Vagina (tissue), 2 donors: ENCODE measurements around the gene PIAS4. TPM values are rescaled to one million over a fixed set of nuclear protein-coding genes. Genes with fewer than 3 reads are reported as not detected.

Source experiments
- DNase-seq, 2 donors: peaks; one replicate each; pipeline ENCODE4 v3.0.0-alpha.2; 2017; ENCODE audit errors: extremely low spot score in 2 of 2
- H3K27ac ChIP-seq: fragments of 200-600 bp; sonication (generic); one replicate; pipeline ENCODE4 v1.5.1; 2019
- H3K27me3 ChIP-seq: fragments of 200-600 bp; sonication (generic); one replicate; pipeline ENCODE4 v1.5.1; 2019
- H3K36me3 ChIP-seq, 2 donors: fragments of 200-600 bp; sonication (generic); one replicate each; pipeline ENCODE4 v1.5.1; 2017 to 2019
- H3K4me1 ChIP-seq: fragments of 200-600 bp; sonication (generic); one replicate; pipeline ENCODE4 v1.5.1; 2019
- H3K4me3 ChIP-seq, 2 donors: fragments of 200-600 bp; sonication (generic); 1 replicate in 1 of 2; 2 replicates in 1 of 2; pipeline ENCODE4 v1.5.1; 2016 to 2019
- H3K9me3 ChIP-seq: fragments of 200-600 bp; sonication (generic); one replicate; pipeline ENCODE4 v1.5.1; 2019
- CTCF ChIP-seq, 3 experiments: fragments of 450-650 bp in 2 of 3; fragments of 200-600 bp in 1 of 3; sonication (generic) in 1 of 3; IDR thresholded peaks; one replicate each; pipeline ENCODE4 v1.5.1; 2017 to 2019; ENCODE audit warnings: antibody characterized with exemption in 3 of 3, mild to moderate bottlenecking in 2 of 3, moderate library complexity in 2 of 3
- POLR2A ChIP-seq, 2 donors: fragments of 450-650 bp; IDR thresholded peaks; one replicate each; pipeline ENCODE4 v1.6.1; 2017; ENCODE audit warnings: antibody characterized with exemption in 2 of 2, mild to moderate bottlenecking in 2 of 2, moderate library complexity in 2 of 2
- POLR2AphosphoS5 ChIP-seq, 2 donors: sonication (generic); formaldehyde crosslinking; IDR thresholded peaks; one replicate each; pipeline ENCODE4 v1.9.0; 2017; ENCODE audit warnings: antibody characterized with exemption in 2 of 2, mild to moderate bottlenecking in 2 of 2, low read depth in 1 of 2; ENCODE audit not compliant: insufficient read depth in 1 of 2
- intact Hi-C: fragments of 100-400 bp; cut with DNase I; formaldehyde crosslinking; loops from one replicate; pipeline ENCODE4 v1.15.1; 2023
- total RNA-seq: library from RNA; depleted of rRNA; stranded (reverse); fragments of >200 nt; gene quantifications from one replicate; pipeline ENCODE4 v1.2.3, GENCODE V29; 2016

PIAS4 gene
- total RNA-seq, 1 donor from 2014 or later = 14.0 TPM

GRCh38 chr19:4059891-4060620 is 52.5 kb downstream of the PIAS4 start:
- H3K27me3 ChIP-seq = no peaks in the 10 kb centered on the region
- no peaks in the 10 kb centered on the region for H3K9me3 ChIP-seq
- H3K36me3 ChIP-seq = peaks cover 0 to 1% of the 10 kb centered on the region in 2 donors
- H3K4me3 ChIP-seq = peak overlapping the region; percentile 44 to 70
- intact Hi-C loops = loop anchor here (5.0 kb wide), 1 partner anchor 53 kb away; the partner anchor contains the start of gene PIAS4
- H3K27ac ChIP-seq = peak overlapping the region; percentile 100
- peak in 1 of 2 donors; percentile 87 for DNase-seq
- TF ChIP-seq POLR2AphosphoS5 (IDR thresholded peaks at IDR 0.05; ENCODE audit: insufficient read depth in 1 of 2, low read depth in 1 of 2) (peak; percentile 23 to 80), POLR2A (IDR thresholded peaks at IDR 0.05) (no peak)
- H3K4me1 ChIP-seq = peaks cover 69% of the 10 kb centered on the region

GRCh38 chr19:4060621-4061177 is 53.2 kb downstream of the PIAS4 start:
- TF ChIP-seq POLR2AphosphoS5 (IDR thresholded peaks at IDR 0.05; ENCODE audit: insufficient read depth in 1 of 2, low read depth in 1 of 2) (no peak), CTCF (IDR thresholded peaks at IDR 0.05) (no peak), POLR2A (IDR thresholded peaks at IDR 0.05) (no peak)
- no peak for DNase-seq
- Histone ChIP-seq H3K4me1 (peaks cover 69% of the 10 kb centered on the region), H3K36me3 (no peaks in the 10 kb centered on the region), H3K4me3 (peak overlapping the region; percentile 44 to 70), H3K27ac (peak overlapping the region; percentile 100), H3K9me3 (no peaks in the 10 kb centered on the region), H3K27me3 (no peaks in the 10 kb centered on the region)
- intact Hi-C loops = loop anchor here (5.0 kb wide), 1 partner anchor 53 kb away; the partner anchor contains the start of gene PIAS4

DNA sequence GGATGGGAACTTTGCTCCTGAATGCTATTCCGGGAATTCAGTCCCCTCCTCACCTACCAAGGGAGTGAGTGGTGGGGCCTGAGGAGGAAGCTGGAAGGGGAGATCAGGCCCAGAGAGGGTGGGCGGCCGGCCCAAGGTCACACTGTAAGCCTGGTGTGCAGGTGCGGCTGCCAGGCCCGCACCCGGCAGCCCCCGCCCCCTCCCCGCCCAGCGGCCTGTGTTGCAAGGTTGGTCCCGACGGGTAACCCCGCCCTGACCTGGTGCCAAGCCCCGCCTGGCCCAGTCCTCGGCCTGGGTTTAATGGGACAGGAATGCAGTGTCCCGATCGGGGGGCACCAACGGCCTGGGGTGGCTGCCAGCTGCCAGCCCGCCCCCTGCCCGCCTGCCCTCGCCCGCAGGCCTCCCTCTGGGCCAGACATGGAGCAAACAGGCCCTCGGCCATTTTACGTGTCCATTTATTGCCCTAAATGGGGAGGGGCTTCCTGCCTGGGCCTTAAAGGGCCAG is 53.7 kb downstream of the PIAS4 start:
- peaks cover 69% of the 10 kb centered on the region for H3K4me1 ChIP-seq
- intact Hi-C loops = loop anchor here (5.0 kb wide), 1 partner anchor 54 kb away; the partner anchor contains the start of gene PIAS4
- no peaks in the 10 kb centered on the region for H3K36me3 ChIP-seq
- peak overlapping the region; percentile 100 for H3K27ac ChIP-seq
- H3K27me3 ChIP-seq = no peaks in the 10 kb centered on the region
- DNase-seq = peak in 1 of 2 donors; percentile 90
- peak overlapping the region; percentile 44 to 70 for H3K4me3 ChIP-seq
- no peaks in the 10 kb centered on the region for H3K9me3 ChIP-seq
- TF ChIP-seq POLR2AphosphoS5 (IDR thresholded peaks at IDR 0.05; ENCODE audit: insufficient read depth in 1 of 2, low read depth in 1 of 2) (peak; percentile 62 to 86), CTCF (IDR thresholded peaks at IDR 0.05) (no peak), POLR2A (IDR thresholded peaks at IDR 0.05) (peak in 1 of 2 donors; percentile 5)

- H3K4me3 ChIP-seq = peak overlapping the region; percentile 44 to 70
These were observed 54.3 kb downstream of the PIAS4 start for GRCh38 chr19:4061683-4062418.

More at GRCh38 chr19:4061683-4062418, 54.3 kb downstream of the PIAS4 start:
- Histone ChIP-seq H3K9me3 (no peaks in the 10 kb centered on the region), H3K36me3 (no peaks in the 10 kb centered on the region), H3K4me1 (peaks cover 69% of the 10 kb centered on the region), H3K27me3 (no peaks in the 10 kb centered on the region), H3K27ac (peak overlapping the region; percentile 100)
- intact Hi-C loops = loop anchor here (5.0 kb wide), 1 partner anchor 55 kb away; the partner anchor contains the start of gene PIAS4
- DNase-seq = peak in 1 of 2 donors; percentile 91
- TF ChIP-seq POLR2A (IDR thresholded peaks at IDR 0.05) (no peak), CTCF (IDR thresholded peaks at IDR 0.05) (no peak), POLR2AphosphoS5 (IDR thresholded peaks at IDR 0.05; ENCODE audit: insufficient read depth in 1 of 2, low read depth in 1 of 2) (no peak)
